Midbrain (tissue), 1 donor: Measurements from ENCODE around the gene PDE8A.

ENCODE experiments used
- DNase-seq: peaks from one replicate; lab custom pipeline; 2025; lab: John Stamatoyannopoulos, UW

The PDE8A gene

GRCh38 chr15:85088300-85088699 lies 106.6 kb downstream of the PDE8A start:
- DNase-seq: no peak

- no peak for DNase-seq
Measured at GRCh38 chr15:85089929-85090597, 108.4 kb downstream of the PDE8A start.

GRCh38 chr15:85091990-85092389 lies 110.3 kb downstream of the PDE8A start:
- DNase-seq: peak; percentile 48

- DNase-seq: no peak
Measured at GRCh38 chr15:85094685-85095084, 113.0 kb downstream of the PDE8A start.

GRCh38 chr15:85095566-85095965 lies 113.9 kb downstream of the PDE8A start:
- DNase-seq: no peak

GRCh38 chr15:85097250-85097649 lies 115.6 kb downstream of the PDE8A start:
- DNase-seq: no peak

- no peak for DNase-seq
Measured at GRCh38 chr15:85097725-85098124, 116.1 kb downstream of the PDE8A start.

- DNase-seq: peak; percentile 65
Measured at GRCh38 chr15:85099195-85099803, 117.6 kb downstream of the PDE8A start.

- DNase-seq: no peak
Measured at GRCh38 chr15:85100186-85100937, 118.7 kb downstream of the PDE8A start.

- DNase-seq: no peak
Measured at GRCh38 chr15:85104584-85104983, 122.9 kb downstream of the PDE8A start.

- no peak for DNase-seq
Measured at GRCh38 chr15:85108136-85108535, 126.5 kb downstream of the PDE8A start.

GRCh38 chr15:85109333-85109732 lies 127.7 kb downstream of the PDE8A start:
- DNase-seq: no peak

GRCh38 chr15:85112997-85113396 lies 131.3 kb downstream of the PDE8A start:
- peak; percentile 87 for DNase-seq

GRCh38 chr15:85114886-85115285 lies 133.2 kb downstream of the PDE8A start:
- no peak for DNase-seq

- DNase-seq: no peak
Measured at GRCh38 chr15:85116066-85116465, 134.4 kb downstream of the PDE8A start.

- no peak for DNase-seq
Measured at GRCh38 chr15:85116494-85116893, 134.8 kb downstream of the PDE8A start.

- DNase-seq: no peak
Measured at GRCh38 chr15:85116925-85117646, 135.4 kb downstream of the PDE8A start.

- DNase-seq: no peak
Measured at GRCh38 chr15:85118173-85118572, 136.5 kb downstream of the PDE8A start.

GRCh38 chr15:85118581-85118980 lies 136.9 kb downstream of the PDE8A start:
- no peak for DNase-seq

GRCh38 chr15:85120351-85121113 lies 138.9 kb downstream of the PDE8A start:
- peak; percentile 39 for DNase-seq

GRCh38 chr15:85124173-85124572 lies 142.5 kb downstream of the PDE8A start:
- no peak for DNase-seq
